ENCODE data around the gene SNRNP48.

The SNRNP48 gene

GRCh38 chr6:7561153-7561964 lies 28.6 kb upstream of the SNRNP48 start:
- DNase-seq (ENCODE audit: insufficient read length) (no peak), FAIRE-seq (no peak)
- TF ChIP-seq TAF1 (IDR thresholded peaks at IDR 0.05; ENCODE audit: borderline replicate concordance, low read depth, low read length) (no peak), POLR2AphosphoS5 (IDR thresholded peaks at IDR 0.05; ENCODE audit: low read depth, low read length) (no peak), POLR2A (IDR thresholded peaks at IDR 0.05; ENCODE audit: low read depth, low read length) (no peak)

GRCh38 chr6:7562769-7563168 lies 27.2 kb upstream of the SNRNP48 start:
- TF ChIP-seq POLR2AphosphoS5 (IDR thresholded peaks at IDR 0.05; ENCODE audit: low read depth, low read length) (no peak), TAF1 (IDR thresholded peaks at IDR 0.05; ENCODE audit: borderline replicate concordance, low read depth, low read length) (no peak), POLR2A (IDR thresholded peaks at IDR 0.05; ENCODE audit: low read depth, low read length) (no peak)
- FAIRE-seq, result no peak
- DNase-seq (ENCODE audit: insufficient read length), result no peak

DNA sequence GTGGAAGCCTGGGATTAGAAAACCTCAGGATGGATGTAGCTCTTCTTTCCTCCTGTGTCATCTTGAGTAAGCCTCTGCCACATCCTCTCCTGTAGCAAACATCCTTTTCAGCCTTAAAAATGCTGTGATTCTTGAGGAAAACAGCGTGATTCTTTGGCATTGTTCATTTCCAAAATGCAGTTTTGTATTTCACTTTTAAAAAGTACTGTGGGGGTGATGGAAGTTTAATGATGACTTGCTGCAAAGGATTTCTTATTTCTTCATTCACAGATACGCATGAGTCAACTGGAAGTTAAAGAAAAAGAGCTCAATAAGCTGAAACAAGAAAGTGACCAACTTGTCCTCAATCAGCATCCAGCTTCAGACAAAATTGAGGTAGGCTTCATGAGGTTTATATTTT lies 23.9 kb upstream of the SNRNP48 start:
- DNase-seq (ENCODE audit: insufficient read length), result no peak
- no peak for FAIRE-seq
- TF ChIP-seq TAF1 (IDR thresholded peaks at IDR 0.05; ENCODE audit: borderline replicate concordance, low read depth, low read length), result no peak
- TF ChIP-seq POLR2AphosphoS5 (IDR thresholded peaks at IDR 0.05; ENCODE audit: low read depth, low read length), result no peak
- no peak for TF ChIP-seq POLR2A (IDR thresholded peaks at IDR 0.05; ENCODE audit: low read depth, low read length)

DNA sequence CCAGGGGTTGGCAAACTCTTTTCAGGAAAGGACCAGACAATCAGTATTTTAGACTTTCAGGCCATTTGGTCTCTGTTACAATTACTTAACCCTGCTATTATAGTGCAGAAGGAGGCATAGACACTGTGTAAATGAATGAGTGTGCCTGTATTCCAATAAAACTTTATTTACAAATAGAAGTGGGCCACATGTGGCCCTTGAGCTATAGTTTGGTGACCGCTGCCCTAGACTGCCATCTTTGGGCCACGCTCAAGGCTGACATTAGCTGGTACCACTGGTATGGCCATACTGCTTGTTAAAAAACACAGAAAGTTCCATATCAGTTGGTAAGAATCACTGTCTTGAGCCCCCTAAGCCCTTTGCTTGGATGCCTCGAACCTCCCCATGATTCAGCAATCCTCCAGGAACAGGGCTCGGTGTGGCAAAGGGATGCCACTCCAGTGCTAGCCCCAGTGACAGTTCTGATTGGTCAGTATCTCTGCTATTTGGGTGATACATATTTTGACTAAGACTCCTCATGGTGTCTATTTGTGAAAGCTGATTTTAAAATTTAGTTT lies 23.3 kb upstream of the SNRNP48 start:
- TF ChIP-seq POLR2AphosphoS5 (IDR thresholded peaks at IDR 0.05; ENCODE audit: low read depth, low read length) (no peak), TAF1 (IDR thresholded peaks at IDR 0.05; ENCODE audit: borderline replicate concordance, low read depth, low read length) (no peak), POLR2A (IDR thresholded peaks at IDR 0.05; ENCODE audit: low read depth, low read length) (no peak)
- no peak for DNase-seq (ENCODE audit: insufficient read length)
- no peak for FAIRE-seq

DNA sequence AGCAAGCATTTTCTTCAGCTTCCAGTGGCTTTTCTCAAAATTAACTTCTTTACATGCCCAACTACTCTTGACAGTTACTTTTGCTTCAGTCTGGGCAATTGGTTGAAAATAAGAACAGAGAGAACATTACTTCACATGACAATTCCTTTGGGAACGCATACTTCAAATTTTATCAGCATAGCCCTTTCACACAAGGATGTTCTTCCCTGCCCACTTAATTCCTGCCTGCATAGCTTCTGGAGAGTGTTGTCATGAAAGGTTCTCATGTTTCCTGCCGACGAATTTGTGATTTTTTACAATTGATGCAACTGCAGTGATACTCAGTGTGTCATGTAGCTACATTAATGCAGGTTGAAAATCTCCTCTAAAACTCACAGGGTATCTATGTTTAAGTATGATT lies 22.0 kb upstream of the SNRNP48 start:
- TF ChIP-seq POLR2A (IDR thresholded peaks at IDR 0.05; ENCODE audit: low read depth, low read length), result no peak
- no peak for FAIRE-seq
- DNase-seq (ENCODE audit: insufficient read length), result no peak

- no peak for FAIRE-seq
- TF ChIP-seq TAF1 (IDR thresholded peaks at IDR 0.05; ENCODE audit: borderline replicate concordance, low read depth, low read length) (no peak), POLR2A (IDR thresholded peaks at IDR 0.05; ENCODE audit: low read depth, low read length) (no peak), POLR2AphosphoS5 (IDR thresholded peaks at IDR 0.05; ENCODE audit: low read depth, low read length) (no peak)
- no peak for DNase-seq (ENCODE audit: insufficient read length)
These were observed 20.9 kb upstream of the SNRNP48 start for GRCh38 chr6:7569082-7569481.

DNA sequence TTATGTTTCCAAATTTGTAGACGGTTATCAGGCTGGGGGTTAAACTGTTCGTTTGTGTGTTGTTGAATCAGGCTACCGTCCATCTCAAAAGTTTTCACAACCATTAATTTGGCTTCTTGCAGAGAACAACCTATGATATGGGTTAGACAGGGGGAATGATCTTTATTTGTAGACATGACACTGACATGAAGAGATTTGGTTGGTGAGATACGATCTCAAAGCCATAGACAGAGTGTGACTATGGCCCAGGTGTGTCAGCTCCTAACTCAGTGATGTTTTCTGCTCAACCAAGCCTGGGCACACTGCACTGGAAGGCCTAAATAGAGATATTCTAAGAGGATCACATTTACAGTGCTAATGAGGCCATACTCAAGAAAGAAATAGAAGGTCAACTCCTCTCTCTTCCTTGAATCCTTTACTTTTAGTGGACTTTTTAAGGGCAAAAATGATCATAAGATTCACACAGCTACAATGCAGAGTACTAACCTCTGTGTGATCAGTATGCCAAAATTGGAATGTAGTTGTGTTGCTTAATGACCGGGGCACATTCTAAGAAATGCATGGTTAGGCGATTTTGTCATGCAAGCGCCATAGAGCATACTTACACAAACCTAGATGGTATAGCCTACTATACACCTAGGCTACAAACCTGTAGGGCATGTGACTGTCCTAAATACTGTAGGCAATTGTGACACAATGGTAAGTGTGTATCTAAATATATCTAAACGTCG lies 17.6 kb upstream of the SNRNP48 start:
- FAIRE-seq, result no peak

DNA sequence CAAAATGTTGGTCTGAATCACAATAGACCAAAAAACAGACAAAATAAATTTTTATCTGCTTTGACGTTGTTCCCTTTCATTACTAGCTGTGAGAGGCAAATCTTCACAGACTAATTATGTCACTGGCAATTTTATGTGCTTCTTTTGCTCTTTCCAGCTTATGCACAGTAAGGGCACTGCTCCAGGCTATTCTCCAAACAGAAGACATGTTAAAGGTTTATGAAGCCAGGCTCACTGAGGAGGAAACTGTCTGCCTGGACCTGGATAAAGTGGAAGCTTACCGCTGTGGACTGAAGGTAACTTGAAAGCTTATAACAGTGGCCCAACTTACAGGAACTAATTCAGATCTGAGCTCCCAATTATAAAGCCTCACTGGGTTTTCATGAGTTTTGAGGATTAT lies 15.5 kb upstream of the SNRNP48 start:
- TF ChIP-seq POLR2A (IDR thresholded peaks at IDR 0.05; ENCODE audit: low read depth, low read length) (no peak), TAF1 (IDR thresholded peaks at IDR 0.05; ENCODE audit: borderline replicate concordance, low read depth, low read length) (no peak), POLR2AphosphoS5 (IDR thresholded peaks at IDR 0.05; ENCODE audit: low read depth, low read length) (no peak)
- FAIRE-seq (no peak), DNase-seq (ENCODE audit: insufficient read length) (no peak)

More for the DNA sequence above, 17.6 kb upstream of the SNRNP48 start:
- TF ChIP-seq POLR2A (IDR thresholded peaks at IDR 0.05; ENCODE audit: low read depth, low read length) (no peak), POLR2AphosphoS5 (IDR thresholded peaks at IDR 0.05; ENCODE audit: low read depth, low read length) (no peak), TAF1 (IDR thresholded peaks at IDR 0.05; ENCODE audit: borderline replicate concordance, low read depth, low read length) (no peak)
- no peak for DNase-seq (ENCODE audit: insufficient read length)

- DNase-seq (ENCODE audit: insufficient read length) (no peak), FAIRE-seq (no peak)
- no peak for TF ChIP-seq POLR2AphosphoS5 (IDR thresholded peaks at IDR 0.05; ENCODE audit: low read depth, low read length)
- no peak for TF ChIP-seq POLR2A (IDR thresholded peaks at IDR 0.05; ENCODE audit: low read depth, low read length)
- no peak for TF ChIP-seq TAF1 (IDR thresholded peaks at IDR 0.05; ENCODE audit: borderline replicate concordance, low read depth, low read length)
These were observed 11.5 kb upstream of the SNRNP48 start for GRCh38 chr6:7578516-7578915.

DNA sequence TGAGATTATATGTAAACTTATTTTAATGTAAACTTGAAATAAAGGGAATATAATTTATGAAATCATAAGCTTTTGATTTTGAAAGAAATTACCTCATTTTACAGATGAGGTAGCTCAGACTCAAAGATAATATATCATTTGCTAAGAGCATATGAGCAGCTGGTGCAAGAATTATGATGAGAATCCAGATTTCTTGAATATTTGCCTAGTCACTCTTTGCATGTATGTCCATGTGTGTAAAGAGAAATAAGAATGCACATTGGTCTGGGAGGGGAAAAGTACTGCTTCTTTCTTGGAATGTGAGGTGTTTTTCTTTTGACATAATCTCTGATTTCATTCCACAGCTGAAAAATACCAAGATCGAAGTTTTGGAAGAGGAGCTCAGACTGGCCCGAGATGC lies 11.1 kb upstream of the SNRNP48 start:
- TF ChIP-seq TAF1 (IDR thresholded peaks at IDR 0.05; ENCODE audit: borderline replicate concordance, low read depth, low read length) (no peak), POLR2AphosphoS5 (IDR thresholded peaks at IDR 0.05; ENCODE audit: low read depth, low read length) (no peak), POLR2A (IDR thresholded peaks at IDR 0.05; ENCODE audit: low read depth, low read length) (no peak)
- DNase-seq (ENCODE audit: insufficient read length) (no peak), FAIRE-seq (no peak)

DNA sequence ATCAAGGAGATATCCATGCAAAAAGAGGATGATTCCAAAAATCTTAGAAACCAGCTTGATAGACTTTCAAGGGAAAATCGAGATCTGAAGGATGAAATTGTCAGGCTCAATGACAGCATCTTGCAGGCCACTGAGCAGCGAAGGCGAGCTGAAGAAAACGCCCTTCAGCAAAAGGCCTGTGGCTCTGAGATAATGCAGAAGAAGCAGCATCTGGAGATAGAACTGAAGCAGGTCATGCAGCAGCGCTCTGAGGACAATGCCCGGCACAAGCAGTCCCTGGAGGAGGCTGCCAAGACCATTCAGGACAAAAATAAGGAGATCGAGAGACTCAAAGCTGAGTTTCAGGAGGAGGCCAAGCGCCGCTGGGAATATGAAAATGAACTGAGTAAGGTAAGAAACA lies 10.1 kb upstream of the SNRNP48 start:
- no peak for DNase-seq (ENCODE audit: insufficient read length)
- FAIRE-seq, result no peak
- no peak for TF ChIP-seq POLR2AphosphoS5 (IDR thresholded peaks at IDR 0.05; ENCODE audit: low read depth, low read length)
- no peak for TF ChIP-seq TAF1 (IDR thresholded peaks at IDR 0.05; ENCODE audit: borderline replicate concordance, low read depth, low read length)
- no peak for TF ChIP-seq POLR2A (IDR thresholded peaks at IDR 0.05; ENCODE audit: low read depth, low read length)

DNA sequence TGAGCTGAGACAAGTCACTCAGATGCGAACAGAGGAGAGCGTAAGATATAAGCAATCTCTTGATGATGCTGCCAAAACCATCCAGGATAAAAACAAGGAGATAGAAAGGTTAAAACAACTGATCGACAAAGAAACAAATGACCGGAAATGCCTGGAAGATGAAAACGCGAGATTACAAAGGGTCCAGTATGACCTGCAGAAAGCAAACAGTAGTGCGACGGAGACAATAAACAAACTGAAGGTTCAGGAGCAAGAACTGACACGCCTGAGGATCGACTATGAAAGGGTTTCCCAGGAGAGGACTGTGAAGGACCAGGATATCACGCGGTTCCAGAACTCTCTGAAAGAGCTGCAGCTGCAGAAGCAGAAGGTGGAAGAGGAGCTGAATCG lies 9.5 kb upstream of the SNRNP48 start:
- no peak for TF ChIP-seq TAF1 (IDR thresholded peaks at IDR 0.05; ENCODE audit: borderline replicate concordance, low read depth, low read length)
- DNase-seq (ENCODE audit: insufficient read length) (no peak), FAIRE-seq (no peak)

Data from GM12892 (cell line).